ENCODE data around the gene CNPY1. TPM values are rescaled to one million over a fixed set of nuclear protein-coding genes. Genes with fewer than 3 reads are reported as not detected.

The CNPY1 gene
- total and polyA plus RNA-seq, 2 of the 8 experiments (the other 6 are each of a cell fraction or from before 2014, with no cell fraction given): not detected

GRCh38 chr7:155581107-155581830 is 34.9 kb upstream of the CNPY1 start (continued):
- no peak for TF ChIP-seq E2F6 (IDR thresholded peaks at IDR 0.05)
- TF ChIP-seq TAF1 (IDR thresholded peaks at IDR 0.05; ENCODE audit: low read depth, low read length): no peak
- TF ChIP-seq RAD21 (IDR thresholded peaks at IDR 0.05 in 1 of 2, conservative IDR thresholded peaks at IDR 0.05 in 1 of 2; ENCODE audit: low read depth in 2 of 2, low read length in 2 of 2): no peak
- no peak for TF ChIP-seq MAFK (IDR thresholded peaks at IDR 0.05; ENCODE audit: low read depth, low read length)

Data from H1 (cell line).